ENCODE measurements around the gene CSRNP3.

The CSRNP3 gene

DNA sequence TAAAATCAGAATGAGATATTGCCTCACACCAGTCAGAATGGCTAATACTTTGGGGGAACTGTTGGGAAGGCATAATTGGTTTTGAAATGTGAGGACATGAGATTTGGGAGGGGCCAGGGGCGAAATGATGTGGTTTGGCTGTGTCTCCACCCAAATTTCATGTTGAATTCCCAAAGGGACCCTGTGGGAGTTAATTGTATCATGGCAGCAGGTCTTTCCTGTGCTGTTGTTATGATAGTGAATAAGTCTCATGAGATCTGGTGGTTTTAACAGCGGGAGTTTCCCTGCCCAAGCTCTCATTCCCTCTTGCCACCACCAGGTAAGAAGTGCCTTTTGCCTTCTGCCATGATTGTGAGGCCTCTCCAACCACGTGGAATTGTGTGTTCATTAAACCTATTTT, 59.6 kb downstream of the CSRNP3 start:
- in situ Hi-C loops (cut with MboI; ENCODE audit: low pct_unique_long_range_greater_than_20kb, low sequenced_read_pairs): no loop called here
- no peak for DNase-seq

DNA sequence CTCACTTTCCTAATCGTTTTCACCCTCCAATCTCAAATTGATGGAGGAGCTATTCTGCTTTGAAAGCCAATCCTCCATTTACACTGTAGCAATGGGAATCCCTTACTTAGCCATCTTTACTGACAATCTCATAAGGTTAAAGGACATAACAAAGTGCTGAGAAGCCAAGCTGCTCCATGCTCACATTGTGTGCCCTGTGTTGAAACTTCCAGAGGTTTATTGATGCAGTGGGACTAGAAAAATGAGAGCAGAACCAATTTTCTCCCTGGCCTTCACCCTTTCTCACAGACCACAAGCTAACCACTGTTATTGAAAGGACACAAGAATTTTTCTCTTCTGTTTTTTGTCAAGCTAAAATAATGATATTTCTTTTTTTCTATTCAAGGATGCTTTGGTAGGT, 63.8 kb downstream of the CSRNP3 start:
- in situ Hi-C loops (cut with MboI; ENCODE audit: low pct_unique_long_range_greater_than_20kb, low sequenced_read_pairs): no loop called here
- no peak for DNase-seq

- in situ Hi-C loops (cut with MboI; ENCODE audit: low pct_unique_long_range_greater_than_20kb, low sequenced_read_pairs): no loop called here
- DNase-seq: no peak
Observed at GRCh38 chr2:165535471-165535870, 66.0 kb downstream of the CSRNP3 start.

DNA sequence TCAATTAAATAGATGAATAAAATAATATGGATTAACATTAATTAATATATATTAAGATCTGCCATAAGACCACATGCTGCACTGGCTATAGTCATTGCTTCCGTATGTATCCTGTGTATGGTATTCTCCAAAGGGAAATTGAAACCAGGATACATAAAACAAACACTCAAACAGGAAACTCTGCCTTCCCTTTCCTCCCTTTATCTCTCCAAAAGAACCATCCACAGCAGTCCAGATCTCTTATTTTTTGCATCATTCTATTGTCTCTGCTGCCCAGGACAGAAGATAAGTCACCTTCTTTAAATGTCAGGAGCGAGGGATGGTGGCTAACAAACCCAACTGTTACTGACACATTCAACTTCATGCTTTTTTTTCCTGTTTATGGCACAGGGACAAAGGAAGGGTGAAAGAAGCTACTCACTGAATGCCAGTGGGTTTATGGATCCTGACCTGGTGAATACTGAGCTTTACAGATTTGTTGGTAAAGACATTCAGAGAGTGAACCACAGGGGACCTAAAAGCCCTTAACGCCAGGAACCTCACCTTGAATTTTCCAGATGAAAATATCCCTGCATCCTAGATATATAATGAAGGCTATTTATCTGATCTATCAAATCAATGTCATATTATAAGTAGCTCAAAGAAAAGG, 67.5 kb downstream of the CSRNP3 start:
- DNase-seq: no peak
- in situ Hi-C loops (cut with MboI; ENCODE audit: low pct_unique_long_range_greater_than_20kb, low sequenced_read_pairs): no loop called here

DNA sequence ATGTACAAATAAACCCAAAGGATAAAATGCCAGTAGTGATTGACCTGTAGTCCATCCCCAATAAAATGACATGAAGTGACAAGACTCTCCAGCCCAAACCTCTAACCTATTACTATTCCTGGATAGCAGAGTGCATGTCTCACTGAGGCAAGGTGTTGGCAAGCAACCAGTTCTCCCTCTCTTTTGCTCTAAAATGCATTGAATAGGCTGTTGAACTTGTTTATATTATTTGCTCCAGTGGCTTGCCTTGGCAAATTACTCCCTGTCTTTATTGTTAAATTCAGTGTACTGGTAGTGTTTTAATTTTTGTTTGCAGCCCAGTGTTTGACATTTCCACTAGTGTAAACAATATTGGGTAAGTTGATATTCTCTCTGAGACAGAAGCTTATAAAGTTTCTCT, 70.5 kb downstream of the CSRNP3 start:
- in situ Hi-C loops (cut with MboI; ENCODE audit: low pct_unique_long_range_greater_than_20kb, low sequenced_read_pairs): no loop called here

GRCh38 chr2:165544897-165545296, 75.4 kb downstream of the CSRNP3 start:
- no peak for DNase-seq
- in situ Hi-C loops (cut with MboI; ENCODE audit: low pct_unique_long_range_greater_than_20kb, low sequenced_read_pairs): no loop called here

More for the DNA sequence above, 70.5 kb downstream of the CSRNP3 start:
- no peak for DNase-seq

DNA sequence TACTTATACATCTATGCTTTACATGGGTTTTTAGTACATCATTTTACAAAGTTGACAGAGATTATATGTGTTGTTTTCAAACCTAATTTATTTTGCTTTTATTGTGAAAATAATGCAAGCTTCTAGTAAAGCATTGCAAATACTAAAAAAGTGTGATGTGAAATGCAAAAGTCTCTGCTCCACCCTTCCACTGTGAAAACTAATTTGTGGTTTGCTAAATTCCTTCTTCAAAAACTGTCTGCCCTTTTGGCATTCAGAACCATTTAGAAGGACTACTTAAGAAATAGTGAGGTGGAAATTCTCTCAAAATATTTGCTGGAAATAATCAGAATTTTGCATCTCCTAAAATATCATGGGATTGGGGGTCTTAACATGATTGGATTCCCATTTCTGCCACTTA, 78.4 kb downstream of the CSRNP3 start:
- DNase-seq: no peak
- in situ Hi-C loops (cut with MboI; ENCODE audit: low pct_unique_long_range_greater_than_20kb, low sequenced_read_pairs): no loop called here

GRCh38 chr2:165549619-165550018, 80.1 kb downstream of the CSRNP3 start:
- no peak for DNase-seq
- in situ Hi-C loops (cut with MboI; ENCODE audit: low pct_unique_long_range_greater_than_20kb, low sequenced_read_pairs): no loop called here

GRCh38 chr2:165558832-165559231, 89.3 kb downstream of the CSRNP3 start:
- in situ Hi-C loops (cut with MboI; ENCODE audit: low pct_unique_long_range_greater_than_20kb, low sequenced_read_pairs): no loop called here
- DNase-seq: no peak

DNA sequence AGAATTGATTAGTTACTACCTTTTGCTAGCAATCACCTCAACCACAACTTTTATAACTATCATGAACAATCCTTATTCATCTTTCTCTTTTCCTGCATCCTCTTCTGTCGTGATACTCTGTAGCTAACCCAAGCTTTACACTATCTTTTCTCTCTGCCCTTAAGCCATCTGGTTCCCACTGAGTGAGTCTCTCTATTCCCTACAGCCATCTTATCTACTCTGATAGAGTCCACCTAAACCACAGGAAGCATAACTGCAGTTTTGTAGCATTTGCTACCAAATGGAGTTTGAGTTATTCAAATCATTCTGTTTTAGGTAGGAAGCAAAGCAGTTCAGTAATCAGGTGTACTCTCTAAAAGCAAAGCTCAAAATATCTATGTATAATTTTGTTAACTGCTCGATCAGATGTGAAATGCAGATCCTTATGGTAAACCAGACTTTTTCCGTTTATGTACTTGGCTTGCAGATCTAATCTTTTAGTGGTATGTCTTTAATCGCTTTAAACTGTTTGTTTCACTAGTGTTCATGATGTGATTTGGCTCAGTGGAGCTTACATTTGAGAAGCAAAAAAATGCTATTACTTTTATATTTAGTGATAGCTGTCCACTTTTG, 91.0 kb downstream of the CSRNP3 start:
- DNase-seq: no peak

GRCh38 chr2:165561516-165561915, 92.0 kb downstream of the CSRNP3 start:
- DNase-seq: no peak
- in situ Hi-C loops (cut with MboI; ENCODE audit: low pct_unique_long_range_greater_than_20kb, low sequenced_read_pairs): no loop called here

More for the DNA sequence above, 91.0 kb downstream of the CSRNP3 start:
- in situ Hi-C loops (cut with MboI; ENCODE audit: low pct_unique_long_range_greater_than_20kb, low sequenced_read_pairs): no loop called here

GRCh38 chr2:165562233-165562632, 92.7 kb downstream of the CSRNP3 start:
- DNase-seq: no peak
- in situ Hi-C loops (cut with MboI; ENCODE audit: low pct_unique_long_range_greater_than_20kb, low sequenced_read_pairs): no loop called here

DNA sequence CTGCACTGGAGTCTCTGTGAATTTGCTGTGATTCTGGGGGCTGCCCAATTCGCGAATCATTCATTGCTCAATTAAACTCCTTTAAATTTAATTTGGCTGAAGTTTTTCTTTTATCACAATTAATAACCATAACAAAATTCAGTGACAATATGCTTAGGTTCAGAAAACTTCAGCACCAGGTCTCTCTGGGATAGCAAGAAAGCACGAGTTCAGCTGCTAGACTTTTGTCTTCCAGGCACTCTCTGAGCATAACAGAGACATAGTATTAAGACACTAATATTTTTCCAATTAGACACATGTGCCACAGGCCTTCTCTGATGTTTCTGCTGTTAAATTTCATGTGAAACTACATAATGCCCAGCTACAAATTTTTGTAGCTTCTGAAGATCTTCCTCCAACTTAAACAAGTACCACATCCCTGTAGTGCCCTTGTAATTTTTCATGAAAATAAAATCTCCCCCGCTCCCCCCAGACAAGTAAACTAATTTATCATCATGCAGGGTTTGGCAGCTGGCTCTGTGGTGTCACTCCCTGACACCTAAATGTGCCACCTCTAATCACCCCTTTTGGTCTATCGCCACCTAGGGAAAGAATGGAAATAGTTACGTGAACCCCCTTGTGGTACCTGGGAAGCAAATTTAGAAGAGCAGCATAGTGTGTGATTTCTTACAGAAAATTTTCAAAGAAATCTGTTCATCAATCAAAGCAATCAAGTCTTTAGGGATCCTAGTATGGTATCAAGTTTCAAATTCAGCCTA, 94.1 kb downstream of the CSRNP3 start:
- no peak for DNase-seq
- in situ Hi-C loops (cut with MboI; ENCODE audit: low pct_unique_long_range_greater_than_20kb, low sequenced_read_pairs): no loop called here

DNA sequence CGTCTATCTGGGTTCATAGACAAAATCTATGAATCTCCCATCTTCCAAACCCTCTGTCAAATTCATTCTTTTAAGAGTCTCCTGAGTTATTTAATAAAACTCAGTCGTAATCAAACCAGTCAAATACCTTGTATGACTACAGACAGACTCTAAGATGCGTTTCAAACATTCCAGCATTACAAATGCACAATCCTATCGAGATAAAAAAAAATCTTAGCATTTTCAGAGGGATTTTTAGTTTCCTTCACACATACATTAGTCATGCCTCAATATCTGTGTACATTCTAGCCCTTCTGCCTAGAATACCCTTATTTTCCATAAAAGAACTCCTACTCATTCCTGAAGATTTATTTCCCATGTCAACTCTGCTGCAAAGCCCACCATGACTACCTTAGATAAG, 96.5 kb downstream of the CSRNP3 start:
- in situ Hi-C loops (cut with MboI; ENCODE audit: low pct_unique_long_range_greater_than_20kb, low sequenced_read_pairs): no loop called here
- no peak for DNase-seq

GRCh38 chr2:165567273-165567672, 97.8 kb downstream of the CSRNP3 start:
- DNase-seq: no peak
- in situ Hi-C loops (cut with MboI; ENCODE audit: low pct_unique_long_range_greater_than_20kb, low sequenced_read_pairs): no loop called here

DNA sequence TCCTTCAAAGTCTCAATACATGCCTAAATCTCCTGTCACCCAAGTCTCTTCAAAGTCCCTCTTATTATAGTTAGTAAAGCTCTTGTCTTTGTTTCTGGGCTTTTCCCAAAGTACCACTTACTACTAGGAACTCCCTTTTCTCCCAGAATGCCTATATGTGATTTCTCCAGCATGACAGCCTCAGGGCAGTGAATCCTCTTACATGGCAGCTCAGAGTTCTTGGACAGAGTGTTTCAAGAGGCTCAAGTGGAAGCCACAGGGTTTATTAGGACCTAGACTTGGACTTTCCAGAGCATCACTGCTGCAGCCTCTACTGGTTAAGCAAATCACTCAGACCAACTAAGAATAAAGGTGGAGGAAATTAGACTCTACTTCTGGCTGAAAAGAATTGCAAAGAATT, 98.9 kb downstream of the CSRNP3 start:
- no peak for DNase-seq
- in situ Hi-C loops (cut with MboI; ENCODE audit: low pct_unique_long_range_greater_than_20kb, low sequenced_read_pairs): no loop called here

- no peak for DNase-seq
- in situ Hi-C loops (cut with MboI; ENCODE audit: low pct_unique_long_range_greater_than_20kb, low sequenced_read_pairs): no loop called here
Observed at GRCh38 chr2:165571477-165571876, 102.0 kb downstream of the CSRNP3 start.

DNA sequence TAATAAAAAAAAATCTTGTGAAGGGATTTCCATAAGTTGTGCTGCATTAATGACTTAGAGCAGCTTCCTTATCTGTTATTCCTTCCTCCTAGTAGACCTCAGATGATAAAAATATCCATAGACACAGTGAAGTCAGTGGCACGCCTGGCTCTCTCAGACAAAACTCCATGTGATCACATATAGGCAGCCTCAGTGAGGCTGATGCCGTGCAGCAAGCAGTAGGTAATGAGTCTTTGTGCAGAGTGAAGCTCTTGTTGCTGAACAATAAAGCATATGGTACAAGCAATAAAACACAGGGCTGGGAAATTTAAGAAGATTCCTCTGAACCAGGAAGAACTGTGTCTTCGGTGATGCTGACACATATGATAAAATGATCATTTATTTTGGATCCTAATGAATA, 102.7 kb downstream of the CSRNP3 start:
- in situ Hi-C loops (cut with MboI; ENCODE audit: low pct_unique_long_range_greater_than_20kb, low sequenced_read_pairs): no loop called here
- DNase-seq: no peak

DNA sequence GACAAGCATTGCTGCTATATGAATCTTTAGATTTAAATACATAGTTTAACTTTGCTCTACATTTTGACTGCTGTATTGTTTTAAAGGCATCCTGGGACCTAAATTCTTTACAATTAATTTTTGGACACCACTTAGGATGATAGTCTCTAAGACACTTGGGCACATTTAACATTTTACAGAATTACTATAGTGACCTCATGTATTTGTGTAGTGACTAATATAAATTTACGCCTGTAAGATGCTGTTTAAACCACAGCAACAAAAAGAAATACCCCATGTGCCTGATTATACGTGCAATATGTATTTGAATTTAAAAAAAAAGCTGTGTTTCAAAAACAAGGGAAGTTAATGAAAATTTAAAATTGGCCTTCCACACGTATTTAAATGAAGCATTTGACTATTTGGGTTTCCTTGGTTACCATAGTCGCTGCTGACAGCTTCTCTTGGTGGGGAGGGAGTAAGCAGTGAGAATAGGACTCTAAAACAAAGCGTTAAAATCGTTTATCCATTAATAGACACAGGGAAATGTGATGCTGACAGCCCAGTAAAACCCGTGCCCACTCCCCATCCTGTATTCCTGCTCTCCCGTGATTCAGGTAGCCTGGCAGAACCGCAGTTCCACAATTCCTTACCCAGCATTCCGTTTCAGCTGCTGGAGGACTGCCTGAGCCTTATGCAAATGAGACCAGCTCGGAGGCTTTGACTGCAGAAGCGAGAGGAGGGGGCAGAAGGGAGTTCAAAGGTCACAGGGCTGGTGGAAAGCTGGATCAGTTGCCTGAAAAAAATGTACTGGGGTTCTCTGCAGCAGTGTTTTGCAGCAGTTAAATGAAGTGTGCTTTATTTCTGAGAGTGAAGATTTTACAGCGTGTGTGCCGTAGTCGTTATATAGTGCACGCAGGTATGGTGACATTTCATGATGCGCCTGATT, 104.3 kb downstream of the CSRNP3 start:
- in situ Hi-C loops (cut with MboI; ENCODE audit: low pct_unique_long_range_greater_than_20kb, low sequenced_read_pairs): no loop called here
- DNase-seq: no peak
